T-helper 1 cell treated with Interleukin-12 subunit alpha and Interleukin-12 subunit beta and Interleukin-4 antibody, amounts not matched to agents 30 μg/mL and 1 μg/mL, for 36 hours (primary cell): ENCODE results near the gene MAGEA9B.
"Not testable (repeated sequence)": the region's sequence is repeated elsewhere in the genome, so short reads cannot be mapped to it uniquely, and the experiment has no call there.

Source experiments
- H3K27ac Mint-ChIP-seq: one replicate; pipeline ENCODE4 v1.8.0; 2021; ENCODE audit warnings: mild to moderate bottlenecking, mixed read lengths
- H3K27me3 Mint-ChIP-seq: one replicate; pipeline ENCODE4 v1.8.0; 2021; ENCODE audit warnings: low read depth, mixed read lengths
- H3K36me3 Mint-ChIP-seq: one replicate; pipeline ENCODE4 v1.8.0; 2021; ENCODE audit warnings: low read depth, mixed read lengths
- H3K4me1 Mint-ChIP-seq: one replicate; pipeline ENCODE4 v1.8.0; 2021; ENCODE audit warnings: low read depth, mixed read lengths
- H3K4me3 Mint-ChIP-seq: one replicate; pipeline ENCODE4 v1.8.0; 2021; ENCODE audit warnings: mild to moderate bottlenecking, moderate library complexity, mixed read lengths
- H3K9me3 Mint-ChIP-seq: one replicate; pipeline ENCODE4 v1.8.0; 2021; ENCODE audit warnings: mixed read lengths

The MAGEA9B gene

GRCh38 chrX:149551245-149551938 lies 35.9 kb downstream of the MAGEA9B start:
- not testable (repeated sequence) for H3K4me3 Mint-ChIP-seq, H3K9me3 Mint-ChIP-seq, H3K27me3 Mint-ChIP-seq, H3K27ac Mint-ChIP-seq, H3K4me1 Mint-ChIP-seq, H3K36me3 Mint-ChIP-seq

DNA sequence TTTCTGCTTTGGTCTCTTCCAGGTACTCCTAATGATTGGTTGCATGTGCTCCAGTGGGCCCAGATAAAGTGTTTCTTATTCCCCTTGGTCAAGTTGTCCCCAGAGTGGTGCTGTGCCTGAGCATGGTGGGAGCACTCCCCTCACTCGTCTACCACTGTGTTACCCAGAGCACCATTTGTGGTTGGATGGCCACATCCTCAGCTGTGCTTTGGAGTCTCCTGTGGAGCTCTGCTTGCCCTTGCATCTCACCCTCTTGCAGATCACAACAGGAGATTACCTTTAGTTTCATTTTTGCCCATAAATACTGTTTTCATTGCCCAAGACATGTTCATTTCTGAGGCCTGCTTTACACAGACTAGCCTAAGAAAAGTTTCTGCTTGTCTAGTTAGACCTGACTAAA lies 36.8 kb downstream of the MAGEA9B start:
- H3K27ac Mint-ChIP-seq, H3K9me3 Mint-ChIP-seq, H3K27me3 Mint-ChIP-seq, H3K4me1 Mint-ChIP-seq, H3K4me3 Mint-ChIP-seq, H3K36me3 Mint-ChIP-seq: not testable (repeated sequence)

DNA sequence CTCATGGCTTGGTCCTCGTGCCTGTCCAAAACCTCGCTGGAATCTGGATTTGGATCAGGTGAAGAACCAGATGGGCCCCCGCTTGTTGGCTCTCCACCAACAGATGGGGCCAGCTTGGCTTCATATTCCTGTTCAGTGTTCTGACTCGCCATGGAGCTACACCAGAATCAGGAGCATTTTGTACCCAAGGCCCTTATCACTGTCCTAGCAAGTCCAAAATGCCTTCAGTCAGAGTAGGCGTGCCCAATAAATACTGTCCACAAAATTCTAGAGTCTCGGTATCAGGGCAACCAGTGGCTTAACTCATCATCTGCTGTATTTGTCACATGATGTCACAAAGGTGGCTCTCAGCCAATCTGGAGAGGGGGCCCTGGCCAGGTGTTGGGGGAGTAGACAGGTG lies 37.6 kb downstream of the MAGEA9B start, which contains the start of gene HSFX3:
Gene HSFX3, minus strand, starts transcription at position 224 of the 400 bp plus-strand sequence. Its CDS starts 72 bp downstream, at position 152.
- H3K27me3 Mint-ChIP-seq, H3K4me3 Mint-ChIP-seq, H3K4me1 Mint-ChIP-seq, H3K9me3 Mint-ChIP-seq, H3K36me3 Mint-ChIP-seq, H3K27ac Mint-ChIP-seq: not testable (repeated sequence)

DNA sequence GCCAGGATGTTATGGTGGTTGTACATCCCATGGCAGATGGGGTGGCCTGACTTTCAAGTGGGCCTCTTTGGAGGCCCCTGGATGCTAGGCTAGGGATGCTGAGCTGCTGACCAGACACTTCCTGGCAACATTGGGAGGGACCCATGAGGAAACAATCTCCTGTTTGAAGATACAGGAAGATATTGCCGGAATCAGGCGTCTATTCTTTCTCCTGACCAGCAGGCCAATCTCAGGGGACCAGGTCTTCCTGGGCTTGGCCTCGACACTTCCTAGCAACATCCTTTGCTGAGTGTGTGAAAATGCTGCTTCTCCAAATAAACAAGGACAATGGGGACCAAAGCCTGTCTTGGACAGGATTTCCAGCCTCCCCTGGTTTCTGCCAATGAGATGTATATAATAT lies 39.5 kb downstream of the MAGEA9B start:
- H3K27me3 Mint-ChIP-seq, H3K27ac Mint-ChIP-seq, H3K36me3 Mint-ChIP-seq, H3K4me3 Mint-ChIP-seq, H3K4me1 Mint-ChIP-seq, H3K9me3 Mint-ChIP-seq: not testable (repeated sequence)

DNA sequence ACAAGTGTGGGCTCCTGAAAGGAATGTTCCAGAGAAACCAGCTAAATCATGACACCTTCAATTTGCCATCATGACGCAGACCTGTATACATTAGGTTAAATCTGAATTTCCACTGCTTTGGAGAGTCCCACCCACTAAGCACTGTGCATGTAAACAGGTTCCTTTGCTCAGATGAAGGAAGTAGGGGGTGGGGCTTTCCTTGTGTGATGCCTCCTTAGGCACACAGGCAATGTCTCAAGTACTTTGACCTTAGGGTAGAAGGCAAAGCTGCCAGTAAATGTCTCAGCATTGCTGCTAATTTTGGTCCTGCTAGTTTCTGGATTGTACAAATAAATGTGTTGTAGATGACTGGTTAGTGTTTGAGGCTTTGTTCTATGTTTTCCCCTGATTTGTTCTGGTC lies 40.3 kb downstream of the MAGEA9B start:
- not testable (repeated sequence) for H3K36me3 Mint-ChIP-seq, H3K9me3 Mint-ChIP-seq

DNA sequence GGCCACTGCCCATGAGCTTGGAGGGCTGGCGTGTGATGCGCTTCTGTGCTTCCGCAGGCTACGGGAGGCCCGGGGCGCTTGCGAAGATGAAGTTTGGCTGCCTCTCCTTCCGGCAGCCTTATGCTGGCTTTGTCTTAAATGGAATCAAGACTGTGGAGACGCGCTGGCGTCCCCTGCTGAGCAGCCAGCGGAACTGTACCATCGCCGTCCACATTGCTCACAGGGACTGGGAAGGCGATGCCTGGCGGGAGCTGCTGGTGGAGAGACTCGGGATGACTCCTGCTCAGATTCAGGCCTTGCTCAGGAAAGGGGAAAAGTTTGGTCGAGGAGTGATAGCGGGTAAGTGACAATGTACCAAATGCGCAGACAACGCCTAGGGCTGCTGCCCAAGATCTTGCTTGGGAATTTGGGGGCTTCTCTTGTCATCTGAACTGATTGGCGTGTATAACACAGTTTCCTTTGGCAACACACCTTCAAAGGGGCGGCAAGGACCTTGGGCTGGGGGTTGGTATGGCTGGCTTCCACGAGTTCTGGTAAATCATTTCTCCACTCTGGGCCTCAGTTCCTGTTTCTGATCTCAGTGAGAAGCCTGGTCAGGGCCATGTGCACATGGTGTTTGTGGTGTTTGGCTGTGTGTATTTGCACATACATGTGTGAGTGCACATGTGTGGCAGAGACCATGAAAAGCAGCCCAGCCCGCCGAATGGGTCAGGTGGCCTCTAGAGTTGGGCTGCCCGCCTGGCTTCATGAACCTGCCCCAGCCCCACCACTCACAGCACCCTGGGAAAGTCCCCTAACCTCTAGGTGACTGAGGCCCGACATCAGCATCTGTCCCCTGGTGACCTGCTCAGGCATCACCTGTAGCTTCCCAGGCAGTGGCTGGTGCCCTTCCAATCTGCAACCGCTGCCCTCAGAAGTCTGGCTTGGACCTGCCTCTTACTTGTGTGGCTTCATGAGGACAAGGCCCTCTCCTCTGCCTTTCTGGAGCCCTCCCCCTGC lies 41.4 kb downstream of the MAGEA9B start:
- not testable (repeated sequence) for H3K4me3 Mint-ChIP-seq, H3K4me1 Mint-ChIP-seq, H3K27me3 Mint-ChIP-seq, H3K36me3 Mint-ChIP-seq, H3K9me3 Mint-ChIP-seq
- peak overlapping the region; percentile 41 for H3K27ac Mint-ChIP-seq

More for the DNA sequence above, 40.3 kb downstream of the MAGEA9B start:
- not testable (repeated sequence) for H3K27me3 Mint-ChIP-seq, H3K4me1 Mint-ChIP-seq, H3K4me3 Mint-ChIP-seq, H3K27ac Mint-ChIP-seq

GRCh38 chrX:149541521-149542047 lies 45.7 kb downstream of the MAGEA9B start:
- Mint-ChIP-seq H3K27me3 (no peaks in the 10 kb centered on the region), H3K4me1 (peaks cover 8% of the 10 kb centered on the region), H3K27ac (peak overlapping the region; percentile 100), H3K4me3 (peak overlapping the region; percentile 98), H3K36me3 (peaks cover 4% of the 10 kb centered on the region), H3K9me3 (no peaks in the 10 kb centered on the region)

GRCh38 chrX:149540621-149541520 lies 46.4 kb downstream of the MAGEA9B start, which contains the start of gene EOLA1:
Gene EOLA1 (plus strand): TSS chrX:149541012. CDS start chrX:149545631, 4,619 bp downstream.
- Mint-ChIP-seq H3K4me1 (peaks cover 8% of the 10 kb centered on the region), H3K27me3 (no peaks in the 10 kb centered on the region), H3K9me3 (no peaks in the 10 kb centered on the region), H3K27ac (peak within 1 kb of the TSS; percentile 100), H3K4me3 (peak within 1 kb of the TSS; percentile 98), H3K36me3 (peaks cover 4% of the 10 kb centered on the region)

DNA sequence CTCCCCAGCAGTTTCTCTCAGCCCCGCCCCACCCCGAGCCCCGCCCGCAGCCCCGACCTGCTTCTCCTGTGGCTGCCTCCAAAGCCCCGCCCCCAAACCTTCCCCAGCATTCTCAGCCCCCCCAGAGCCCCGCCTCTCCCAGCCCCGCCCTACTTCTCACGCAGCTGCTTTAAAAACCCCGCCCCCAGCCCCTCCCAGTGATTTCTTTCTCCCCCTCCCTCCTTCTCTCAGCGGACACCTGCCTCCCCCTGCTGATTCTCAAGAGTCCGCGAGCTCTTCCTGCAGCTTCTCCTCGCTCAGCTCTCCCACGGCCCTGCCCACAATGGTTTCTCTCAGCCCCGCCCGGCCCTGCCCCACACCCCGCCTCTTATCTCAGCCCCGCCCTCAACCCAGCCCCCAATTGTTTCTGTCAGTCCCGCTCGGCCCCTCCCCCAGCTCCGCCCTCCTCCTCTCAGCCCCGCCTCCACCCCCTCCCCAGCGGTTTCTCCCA lies 47.1 kb downstream of the MAGEA9B start:
- peak overlapping the region; percentile 98 for H3K4me3 Mint-ChIP-seq
- H3K9me3 Mint-ChIP-seq: no peaks in the 10 kb centered on the region
- H3K36me3 Mint-ChIP-seq: peaks cover 4% of the 10 kb centered on the region
- peaks cover 8% of the 10 kb centered on the region for H3K4me1 Mint-ChIP-seq
- H3K27ac Mint-ChIP-seq: peak overlapping the region; percentile 100
- H3K27me3 Mint-ChIP-seq: no peaks in the 10 kb centered on the region

DNA sequence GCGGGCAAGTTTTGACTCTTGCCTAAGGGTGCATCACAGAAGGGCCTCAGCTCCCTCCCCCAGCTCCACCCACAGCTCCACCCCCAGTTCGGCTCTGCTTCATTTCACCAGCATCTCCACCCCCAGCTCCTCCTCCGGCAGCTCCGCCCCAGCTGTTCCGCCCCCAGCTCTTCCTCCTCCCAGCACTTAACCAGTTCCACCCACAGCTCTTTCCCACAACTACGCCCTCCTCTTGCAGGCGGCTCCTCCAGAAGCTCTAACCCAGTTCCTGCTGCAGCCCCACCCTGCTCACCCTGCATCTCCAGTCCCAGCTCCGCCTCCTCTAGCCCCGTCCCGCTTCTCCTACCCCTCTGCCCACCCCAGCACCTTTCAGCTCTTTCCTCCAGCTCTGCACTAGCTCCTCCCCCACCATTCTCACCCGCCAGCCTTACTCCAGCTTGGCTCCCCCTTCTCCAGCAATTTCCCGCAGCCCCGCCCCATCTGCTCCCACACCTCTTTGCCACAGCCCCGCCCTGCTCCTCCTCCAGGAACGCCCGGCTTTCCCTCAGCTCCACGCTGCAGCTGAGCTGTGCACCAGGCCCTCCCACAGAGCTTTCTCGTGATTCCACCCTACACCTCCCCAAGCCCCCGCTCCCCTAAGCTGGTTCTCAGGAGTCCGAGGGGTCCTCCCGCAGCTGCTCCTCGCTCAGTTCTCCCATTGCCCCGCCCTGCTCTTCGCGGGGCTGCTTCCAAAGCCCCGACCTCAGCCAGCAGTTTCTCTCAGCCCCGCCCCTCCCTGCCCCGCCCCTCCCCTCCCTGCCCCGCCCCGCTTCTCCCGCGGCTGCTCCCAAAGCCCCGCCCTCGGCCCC lies 47.8 kb downstream of the MAGEA9B start:
- Mint-ChIP-seq H3K4me3 (peak overlapping the region; percentile 98), H3K4me1 (peaks cover 8% of the 10 kb centered on the region), H3K27me3 (no peaks in the 10 kb centered on the region), H3K36me3 (peaks cover 4% of the 10 kb centered on the region), H3K9me3 (no peaks in the 10 kb centered on the region), H3K27ac (peak overlapping the region; percentile 95)

- H3K27me3 Mint-ChIP-seq, H3K4me3 Mint-ChIP-seq, H3K36me3 Mint-ChIP-seq, H3K27ac Mint-ChIP-seq, H3K4me1 Mint-ChIP-seq, H3K9me3 Mint-ChIP-seq: not testable (repeated sequence)
Observed at GRCh38 chrX:149537474-149537873, 49.8 kb downstream of the MAGEA9B start.

GRCh38 chrX:149534926-149535602 lies 52.2 kb downstream of the MAGEA9B start:
- not testable (repeated sequence) for H3K27me3 Mint-ChIP-seq, H3K27ac Mint-ChIP-seq, H3K4me3 Mint-ChIP-seq

GRCh38 chrX:149533999-149534398 lies 53.3 kb downstream of the MAGEA9B start:
- not testable (repeated sequence) for H3K4me1 Mint-ChIP-seq, H3K27ac Mint-ChIP-seq, H3K4me3 Mint-ChIP-seq, H3K9me3 Mint-ChIP-seq, H3K27me3 Mint-ChIP-seq
- peaks cover 10% of the 10 kb centered on the region for H3K36me3 Mint-ChIP-seq

More at GRCh38 chrX:149534926-149535602, 52.2 kb downstream of the MAGEA9B start:
- not testable (repeated sequence) for H3K9me3 Mint-ChIP-seq, H3K4me1 Mint-ChIP-seq, H3K36me3 Mint-ChIP-seq
